NOMO-1 treated with DMSO at 0.1 percent for 48 hours (cell line): ENCODE results near the gene TRAF3.
"Not testable (repeated sequence)": the region's sequence is repeated elsewhere in the genome, so short reads cannot be mapped to it uniquely, and the experiment has no call there.

Experiments used
- DNase-seq: peaks from one replicate; lab custom pipeline; 2025; ENCODE audit not compliant: unreplicated experiment; lab: John Stamatoyannopoulos, UW

TRAF3 gene

DNA sequence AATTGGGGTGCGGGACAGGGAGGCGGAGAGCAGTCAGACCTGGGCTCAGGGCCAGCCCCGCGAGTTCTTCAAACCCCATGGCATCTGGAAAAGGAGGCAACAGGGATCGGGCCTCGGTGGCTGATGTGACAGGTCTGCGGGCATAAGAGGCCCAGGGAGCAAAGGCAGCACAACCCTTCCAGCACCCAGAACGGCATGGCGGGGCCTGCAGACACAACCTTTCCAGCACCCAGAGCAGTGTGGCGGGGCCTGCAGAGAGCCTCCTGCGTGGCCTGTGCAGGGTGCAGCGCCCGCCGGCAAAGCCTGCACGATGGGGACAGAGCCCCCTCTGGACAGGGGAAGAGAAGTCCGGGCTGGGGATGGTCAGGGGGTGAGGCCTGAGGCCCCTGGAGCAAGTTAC is 26.2 kb upstream of the TRAF3 start:
- no peak for DNase-seq

DNA sequence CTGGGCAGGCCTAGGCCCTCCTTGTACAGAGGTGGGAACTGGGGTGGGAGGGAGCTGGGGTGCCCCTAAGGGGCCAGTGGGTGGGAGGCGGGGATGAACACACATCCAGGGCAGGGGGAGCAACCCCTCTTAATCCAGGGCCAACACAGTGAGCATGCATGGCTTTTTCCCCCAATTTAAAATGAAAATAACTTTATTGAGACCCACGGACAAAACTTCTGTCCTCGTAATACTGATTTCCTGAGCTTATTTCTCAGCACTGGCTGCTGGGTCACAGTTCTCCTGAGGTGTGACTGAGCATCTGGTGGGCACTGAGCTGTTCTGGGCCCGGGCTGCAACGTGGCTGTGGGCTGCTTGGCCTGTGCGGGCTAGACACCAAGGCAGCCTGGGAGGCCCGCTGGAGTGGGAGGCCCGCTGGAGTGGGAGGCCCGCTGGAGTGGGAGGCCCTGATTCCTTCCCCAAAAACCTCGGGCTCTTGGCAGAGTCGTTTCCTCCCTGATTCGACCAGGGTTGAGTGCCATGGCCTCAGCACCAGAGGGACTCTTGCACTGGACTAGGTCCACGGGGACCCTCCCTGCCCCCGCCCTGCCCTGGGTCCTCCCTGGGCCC is 24.9 kb upstream of the TRAF3 start:
- DNase-seq: no peak

DNA sequence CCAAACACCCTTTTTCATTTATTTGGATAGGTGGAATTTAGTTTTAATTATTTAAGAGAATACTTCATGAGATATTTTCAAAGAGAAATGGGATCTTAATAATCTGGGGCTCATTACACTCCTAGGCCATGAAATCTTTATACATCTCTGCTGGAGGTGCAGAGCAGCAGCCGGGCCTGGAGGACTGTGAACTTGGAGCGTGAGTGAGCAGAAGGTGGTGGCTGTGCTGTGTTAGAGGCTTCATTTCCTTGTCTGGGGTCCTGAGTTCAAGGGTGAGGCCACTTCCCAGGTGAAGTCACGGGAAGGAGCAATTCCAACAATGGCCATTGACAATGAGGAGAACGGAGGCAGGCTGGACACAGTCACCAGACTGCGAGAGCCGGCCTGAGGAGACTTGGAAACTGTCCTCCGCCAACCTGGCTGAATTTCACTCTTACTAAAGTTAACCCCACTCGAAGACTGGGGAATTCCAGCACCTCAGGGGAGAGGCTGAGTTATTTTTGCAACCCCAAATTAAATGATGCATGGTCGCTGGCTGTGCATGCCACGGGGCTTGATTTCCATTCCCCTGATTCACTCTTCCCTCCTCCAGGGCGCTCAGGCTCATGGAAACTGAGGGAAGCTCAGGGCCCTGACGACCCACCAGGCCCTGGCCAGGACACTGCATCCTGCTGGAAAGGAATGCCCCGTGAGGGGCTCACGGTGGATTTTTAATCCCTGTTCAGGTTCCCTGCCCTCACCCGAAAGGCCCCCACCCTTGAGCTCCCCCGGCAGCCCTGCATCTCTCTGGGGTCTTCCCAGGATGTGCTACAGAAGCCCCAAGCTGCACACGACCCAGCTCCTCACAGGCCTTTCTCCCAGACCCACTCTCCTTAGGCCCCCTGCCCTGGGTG is 22.6 kb upstream of the TRAF3 start:
- no peak for DNase-seq

- no peak for DNase-seq
Measured at GRCh38 chr14:102757646-102758045, 19.6 kb upstream of the TRAF3 start.

DNA sequence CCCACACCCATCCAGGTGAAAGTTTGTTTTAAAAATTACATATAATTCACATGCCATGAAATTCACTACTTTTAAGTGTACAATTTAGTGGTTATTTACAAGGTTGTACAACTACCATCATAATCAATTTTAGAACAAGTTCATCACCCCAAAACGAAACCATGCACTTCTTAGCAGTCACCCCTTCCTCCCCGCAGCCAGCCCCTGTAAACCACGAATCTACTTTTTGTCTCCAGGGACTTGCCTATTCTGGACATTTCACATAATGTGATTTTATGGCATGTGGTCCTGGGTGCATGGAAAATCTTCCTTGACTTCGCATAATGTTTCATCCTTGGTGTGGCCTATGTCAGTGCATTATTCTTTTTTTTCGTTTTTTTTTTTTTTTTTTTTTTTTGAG is 19.2 kb upstream of the TRAF3 start:
- DNase-seq: no peak

- no peak for DNase-seq
Measured at GRCh38 chr14:102759456-102760187, 17.6 kb upstream of the TRAF3 start.

- no peak for DNase-seq
Measured at GRCh38 chr14:102760496-102761193, 16.6 kb upstream of the TRAF3 start.

GRCh38 chr14:102761206-102761605 is 16.0 kb upstream of the TRAF3 start:
- no peak for DNase-seq

DNA sequence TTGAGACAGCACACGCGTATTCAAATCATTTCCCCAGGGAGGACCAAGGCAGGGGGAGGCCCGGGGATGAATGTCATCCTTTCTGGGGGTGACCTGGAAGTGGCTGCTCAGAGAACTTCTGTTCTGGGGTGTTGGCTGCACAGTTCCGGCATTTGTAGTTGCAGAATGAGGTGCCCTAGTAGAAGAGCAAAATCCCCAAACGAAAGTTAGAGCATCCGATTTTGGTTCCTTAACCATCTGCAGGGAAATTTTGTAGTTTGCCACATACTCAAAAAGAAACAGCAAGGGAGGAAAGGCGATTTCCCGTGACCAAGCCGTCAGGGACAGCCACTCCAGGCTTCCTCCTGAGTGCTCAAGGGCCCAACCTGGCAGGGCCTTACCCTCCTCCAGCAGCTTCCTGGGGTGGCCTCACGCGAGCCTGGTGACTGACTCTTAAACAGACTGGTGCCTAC is 13.0 kb upstream of the TRAF3 start:
- no peak for DNase-seq

- not testable (repeated sequence) for DNase-seq
Measured at GRCh38 chr14:102765770-102766169, 11.5 kb upstream of the TRAF3 start.

DNA sequence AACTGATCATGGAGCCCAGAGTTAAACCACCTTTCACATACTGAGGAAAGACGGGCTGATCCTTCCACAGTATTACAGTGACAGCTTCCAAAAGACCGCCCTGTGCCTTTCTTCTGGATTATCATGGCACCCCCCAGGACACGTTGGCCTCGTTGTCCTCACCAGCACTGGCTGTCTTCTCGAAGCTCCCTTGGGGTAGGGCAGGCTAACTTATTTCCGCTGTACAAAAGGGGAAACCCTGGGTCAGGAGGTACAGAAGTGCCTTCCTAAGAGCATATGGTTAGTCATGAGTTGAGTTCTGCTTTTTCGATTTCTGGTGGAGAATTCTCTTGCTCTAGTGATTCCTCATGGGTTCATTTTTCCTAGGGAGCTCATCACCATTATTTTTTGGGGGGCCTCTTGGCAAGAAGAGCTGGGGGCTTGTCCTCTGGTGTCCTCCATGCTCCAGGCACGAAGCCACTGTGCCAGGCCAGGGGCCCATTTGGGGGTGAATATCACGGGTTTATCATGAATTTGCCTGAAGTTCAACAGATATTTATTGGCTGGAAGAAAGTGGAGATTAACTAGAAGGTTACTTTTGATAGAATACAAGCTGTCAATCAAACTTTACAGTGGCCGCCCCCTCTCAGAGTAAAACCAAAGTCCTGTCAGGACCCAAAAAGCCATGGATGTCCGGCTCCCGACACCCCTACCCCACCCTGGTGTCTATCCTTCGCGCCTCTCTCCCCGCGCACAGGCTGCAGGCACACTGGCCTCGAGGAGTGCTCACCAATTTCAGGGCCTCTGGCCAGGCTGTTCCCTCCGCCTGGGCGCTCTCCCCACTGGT is 8.8 kb upstream of the TRAF3 start:
- peak; percentile 79 for DNase-seq

GRCh38 chr14:102769049-102769327 is 8.3 kb upstream of the TRAF3 start:
- DNase-seq: no peak

GRCh38 chr14:102770147-102771123 is 6.8 kb upstream of the TRAF3 start:
- no peak for DNase-seq

DNA sequence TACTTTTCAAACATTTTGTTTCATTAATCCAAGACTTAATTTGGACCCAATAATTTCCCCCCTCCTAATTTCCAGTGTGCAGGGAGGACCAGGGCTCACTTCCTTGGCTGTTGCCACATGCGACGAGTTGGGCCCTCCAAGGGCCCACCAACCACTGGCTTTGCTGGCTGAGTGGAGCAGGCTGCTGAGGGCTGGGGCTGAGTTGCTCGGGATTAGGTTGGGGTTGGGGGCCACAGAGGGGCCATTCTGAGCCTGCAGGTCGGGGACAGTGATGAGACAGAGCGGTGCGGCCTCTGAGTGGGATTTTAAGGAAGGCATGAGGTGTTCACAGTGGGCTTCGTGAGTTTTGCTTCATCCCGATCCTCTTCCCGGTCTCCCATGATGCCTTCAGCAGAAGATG is 6.1 kb upstream of the TRAF3 start:
- no peak for DNase-seq

- no peak for DNase-seq
Measured at GRCh38 chr14:102772781-102773570, 4.3 kb upstream of the TRAF3 start.

DNA sequence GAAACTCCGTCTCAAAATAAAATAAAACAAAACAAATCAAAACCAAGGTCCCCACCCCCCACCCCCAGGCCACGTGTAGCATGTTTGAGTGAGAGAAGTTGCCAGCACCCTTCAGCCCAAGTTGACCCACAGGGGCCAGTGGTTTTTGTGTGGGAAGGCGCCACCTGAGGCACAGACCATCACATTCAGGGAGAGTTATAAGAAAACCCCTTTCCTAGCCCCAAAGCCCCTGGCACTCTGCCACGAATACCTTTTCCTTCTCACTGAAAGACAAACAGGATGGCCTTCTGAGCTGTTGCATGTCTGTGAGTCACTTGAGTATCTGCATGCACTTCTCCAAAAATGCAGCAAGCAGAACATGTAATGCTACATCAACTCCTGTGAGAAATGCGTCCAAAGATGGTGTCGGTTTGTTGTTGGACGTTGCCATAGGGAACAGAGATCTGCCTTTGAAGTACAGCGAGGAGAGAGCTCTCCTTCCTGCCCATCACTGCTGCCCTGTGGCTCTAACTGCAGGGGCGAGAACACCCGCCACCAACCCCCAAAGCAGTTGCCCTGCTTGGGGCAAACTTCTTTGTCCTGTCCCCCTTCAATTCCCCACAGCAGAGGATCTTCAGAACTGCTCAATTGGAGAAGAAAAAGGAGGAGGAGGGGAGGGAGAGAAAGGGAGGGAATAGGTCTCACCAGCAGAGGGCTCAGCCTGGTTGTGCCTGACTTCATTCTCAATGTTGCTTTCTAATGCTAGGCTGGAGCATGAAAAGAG is 2.7 kb upstream of the TRAF3 start:
- peak; percentile 62 for DNase-seq

DNA sequence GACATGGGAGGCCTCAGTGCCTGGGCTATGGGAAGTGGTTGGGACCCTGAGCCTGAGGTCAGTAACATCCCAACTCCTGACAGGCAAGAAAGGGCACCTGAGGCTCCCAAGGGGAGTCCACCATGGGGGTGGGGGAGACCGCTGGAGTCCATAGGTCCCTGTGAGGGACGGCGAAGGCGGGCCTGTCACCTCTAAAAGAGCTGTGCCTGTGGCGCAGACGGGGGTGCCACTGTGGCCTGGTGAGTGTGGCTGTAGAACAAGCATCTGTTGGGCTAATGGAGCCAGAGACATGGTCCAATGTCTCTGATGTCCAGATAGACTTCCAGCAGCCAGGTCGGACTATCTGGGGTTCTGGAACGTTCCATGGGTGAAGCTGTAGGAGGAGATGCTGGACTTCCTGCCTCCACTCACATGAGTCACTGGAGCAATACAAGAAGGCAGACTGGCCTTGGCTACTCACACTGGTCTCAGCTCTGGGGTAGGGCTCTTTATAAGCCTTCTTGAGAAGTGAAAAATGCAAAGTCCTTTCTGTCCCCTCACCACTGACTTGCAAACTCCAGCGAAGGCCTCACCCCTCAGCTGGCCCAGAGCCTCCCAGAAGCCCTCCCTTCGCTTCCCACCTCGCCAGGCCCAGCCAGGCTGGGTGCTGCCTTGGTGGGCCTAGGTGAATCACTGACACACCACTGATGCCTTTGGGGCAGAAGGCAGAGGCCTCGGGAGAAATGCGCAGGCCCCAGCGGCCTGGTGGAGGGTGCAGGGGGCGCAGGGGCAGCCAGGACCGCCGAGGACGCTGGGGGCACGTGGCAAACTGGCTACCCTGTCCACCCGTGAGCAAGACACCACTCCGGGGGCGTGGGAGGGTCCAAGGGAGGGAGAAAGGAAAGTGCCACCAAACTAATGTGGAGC is 1.1 kb upstream of the TRAF3 start:
- DNase-seq: no peak
